OCI-M2 (cell line): Measurements from ENCODE around the gene KRT85.
"Not testable (repeated sequence)": the region's sequence is repeated elsewhere in the genome, so short reads cannot be mapped to it uniquely, and the experiment has no call there.

Experiments used
- DNase-seq: peaks from one replicate; lab custom pipeline; 2025; ENCODE audit not compliant: unreplicated experiment; lab: John Stamatoyannopoulos, UW

KRT85 gene

DNA sequence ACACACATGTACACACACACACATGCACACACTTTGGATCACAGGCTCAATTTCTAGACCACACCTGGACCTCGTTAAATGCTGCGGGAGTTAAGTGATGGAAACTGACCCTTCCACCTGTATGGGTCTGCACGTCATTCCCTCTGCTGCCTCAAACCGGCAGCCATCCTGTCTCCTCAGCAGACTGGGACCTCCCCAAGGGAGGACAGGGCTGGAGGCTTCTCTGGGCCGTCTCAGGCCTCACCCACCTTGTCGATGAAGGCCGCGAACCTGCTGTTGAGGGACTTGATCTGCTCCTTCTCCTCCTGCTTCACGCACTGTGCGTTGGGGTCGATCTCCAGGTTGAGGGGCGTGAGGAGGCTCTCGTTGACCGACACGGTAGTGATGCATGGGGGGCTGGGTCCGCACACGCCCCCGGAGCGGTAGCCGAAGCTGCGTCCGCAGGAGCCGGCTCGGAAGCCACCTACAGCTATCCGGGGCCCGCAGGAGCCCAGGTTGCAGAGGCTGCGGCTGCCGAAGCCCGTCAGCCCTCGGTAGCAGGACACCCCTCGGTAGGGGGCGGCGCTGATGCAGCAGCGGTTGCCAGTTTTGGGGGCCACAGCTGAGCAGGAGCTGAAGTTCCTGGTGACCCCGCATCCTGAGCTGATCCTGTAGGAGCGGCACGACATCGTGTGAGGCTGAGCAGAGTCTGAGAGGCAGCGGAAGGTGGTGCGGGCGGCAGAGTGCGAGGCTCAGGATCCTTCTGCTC lies at the start of gene KRT85:
Gene KRT85, minus strand, starts transcription at position 744 of the 748 bp plus-strand sequence. Its CDS starts 76 bp downstream, at position 668.
- DNase-seq: no peak

DNA sequence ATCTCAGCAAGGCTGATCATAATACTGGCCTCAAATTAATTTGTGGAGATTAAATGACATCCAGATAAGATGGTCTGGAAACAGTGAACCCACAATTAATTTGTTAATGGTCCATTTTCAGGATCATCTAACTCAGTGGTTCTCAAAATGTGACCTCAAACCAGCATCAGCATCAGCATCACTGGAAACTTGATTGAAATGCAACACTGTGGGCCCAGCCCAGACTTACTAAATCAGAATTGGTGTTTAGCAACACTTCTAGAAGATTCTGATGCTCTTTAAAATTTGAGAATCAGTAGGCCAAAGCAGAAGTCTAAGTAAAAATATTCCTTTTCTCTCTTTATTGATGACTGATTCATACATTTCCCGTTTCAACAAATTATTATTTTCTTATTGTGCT lies 49.5 kb upstream of the KRT85 start:
- no peak for DNase-seq

DNA sequence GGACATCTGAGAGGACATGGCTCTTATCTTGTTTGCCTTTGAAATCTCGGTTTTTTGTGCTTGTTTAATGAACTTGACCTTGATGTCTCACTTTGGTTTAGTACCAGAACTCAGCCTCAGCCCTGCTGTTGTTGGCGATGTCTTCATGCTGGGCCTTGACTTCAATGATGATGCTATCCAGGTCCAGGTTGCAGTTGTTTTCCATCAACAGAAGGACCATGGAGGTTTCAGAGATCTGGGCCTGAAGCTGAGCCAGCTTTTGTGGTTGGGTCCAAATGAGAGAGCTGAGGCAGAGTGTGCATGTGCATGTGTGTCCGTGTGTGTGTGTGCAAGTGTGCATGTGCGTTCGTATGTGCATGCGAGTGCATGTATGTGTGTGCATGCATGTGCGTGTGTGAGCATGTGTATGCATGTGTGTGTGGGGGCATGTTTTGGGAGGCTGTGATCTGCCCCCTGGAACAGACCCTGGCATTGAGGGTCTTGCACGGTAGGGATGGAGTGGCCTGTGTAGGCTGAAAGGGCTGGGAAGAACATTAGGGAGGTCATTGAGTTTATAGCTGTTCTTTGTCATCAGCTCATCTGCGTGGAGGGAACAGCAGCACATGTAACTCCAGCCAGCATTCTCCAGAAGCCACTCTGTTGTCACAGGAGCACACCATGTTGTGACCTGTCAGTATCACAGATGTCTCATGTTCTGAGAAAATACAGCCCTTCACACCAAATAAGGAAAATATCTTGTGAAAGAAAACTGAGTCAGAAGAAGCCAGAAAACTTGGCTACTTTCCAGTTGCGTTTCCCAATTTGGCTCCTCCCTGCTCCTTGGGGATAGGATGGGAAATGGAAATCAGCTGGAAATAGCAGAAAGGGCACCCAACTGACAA lies 48.8 kb upstream of the KRT85 start:
- DNase-seq: no peak

DNA sequence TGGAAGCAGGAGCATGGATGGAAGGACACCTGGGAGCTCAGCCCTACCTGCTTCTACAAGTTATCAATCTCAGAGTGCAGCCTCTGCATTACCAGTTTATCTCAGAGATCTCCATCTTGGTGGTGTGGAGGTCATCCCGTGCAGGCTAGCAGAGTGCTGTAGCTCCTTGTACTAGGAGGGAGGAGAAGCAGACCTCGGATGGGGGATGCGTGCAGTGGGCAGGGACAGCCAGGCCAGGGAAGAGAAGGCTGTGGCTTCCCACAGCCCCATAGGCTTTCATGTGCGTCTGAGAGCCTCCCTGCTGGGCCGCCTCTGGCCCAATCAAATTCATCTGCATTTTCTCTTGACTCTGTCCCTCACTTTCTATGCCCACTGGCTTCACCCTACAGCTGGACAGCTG lies 47.7 kb upstream of the KRT85 start:
- no peak for DNase-seq

DNA sequence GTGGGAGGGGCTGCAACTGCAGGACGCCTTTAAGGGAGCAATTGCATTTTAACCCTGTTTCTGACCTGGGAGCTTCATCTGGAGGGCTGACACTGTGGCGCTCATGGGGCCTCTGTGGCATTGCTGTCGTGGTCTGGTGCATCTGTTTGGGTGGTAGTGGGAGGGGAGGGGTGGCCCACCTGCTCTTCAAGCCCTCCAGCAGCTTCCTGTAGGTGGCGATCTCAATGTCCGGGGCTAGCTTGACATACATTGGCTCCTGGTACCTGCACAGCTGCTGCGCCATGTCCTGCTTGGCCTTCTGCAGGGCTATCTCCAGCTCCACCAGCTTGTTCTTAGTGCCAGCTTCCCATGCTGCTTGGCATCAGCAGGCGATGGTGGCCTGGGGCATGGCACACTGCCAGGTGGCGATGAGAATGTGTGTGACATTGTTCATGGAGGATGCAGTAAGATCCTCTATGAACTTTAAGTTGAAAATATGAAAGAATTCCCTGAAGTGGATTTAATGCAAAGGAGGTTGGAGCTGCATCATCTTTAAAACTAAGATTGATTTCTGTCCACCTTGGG lies 46.6 kb upstream of the KRT85 start:
- DNase-seq: no peak

DNA sequence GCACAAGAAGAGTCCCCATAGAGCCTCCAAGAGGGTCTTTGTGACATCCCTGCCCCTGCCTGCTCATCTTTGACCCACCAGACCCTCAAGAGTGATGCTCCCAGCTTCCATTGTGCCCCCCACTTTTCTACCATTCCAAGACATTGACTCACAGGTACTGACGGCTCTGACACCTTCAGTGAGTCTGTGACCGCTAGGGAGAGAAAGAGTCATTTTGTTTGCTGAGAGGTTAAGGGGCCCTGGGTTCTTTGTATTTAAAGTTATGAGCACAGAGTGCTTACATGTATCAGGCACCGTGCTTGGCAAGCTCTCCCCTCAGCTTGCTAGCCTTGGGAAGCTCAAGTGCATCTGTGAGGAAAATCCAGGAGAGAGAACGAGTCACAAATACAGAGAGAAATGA lies 45.9 kb upstream of the KRT85 start:
- no peak for DNase-seq

DNA sequence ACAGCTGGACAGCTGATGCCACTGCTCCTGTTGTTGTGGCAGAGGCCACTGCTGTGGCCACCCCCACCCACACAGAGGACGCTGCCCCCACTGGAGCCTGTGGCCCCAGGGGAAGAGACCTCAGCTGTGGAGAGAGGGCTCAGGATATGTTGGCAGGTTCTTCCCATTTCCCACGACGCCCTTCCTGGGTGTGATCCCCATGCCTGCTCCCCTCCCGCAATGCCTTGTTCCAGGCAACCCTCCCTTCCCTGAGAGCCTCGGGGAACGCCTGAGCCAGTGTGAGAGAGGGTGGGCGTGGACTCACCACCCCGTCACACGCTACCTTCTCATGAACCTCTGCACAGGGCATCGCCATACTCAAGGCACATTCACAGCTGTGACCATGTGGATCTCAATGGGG lies 44.5 kb upstream of the KRT85 start:
- no peak for DNase-seq

DNA sequence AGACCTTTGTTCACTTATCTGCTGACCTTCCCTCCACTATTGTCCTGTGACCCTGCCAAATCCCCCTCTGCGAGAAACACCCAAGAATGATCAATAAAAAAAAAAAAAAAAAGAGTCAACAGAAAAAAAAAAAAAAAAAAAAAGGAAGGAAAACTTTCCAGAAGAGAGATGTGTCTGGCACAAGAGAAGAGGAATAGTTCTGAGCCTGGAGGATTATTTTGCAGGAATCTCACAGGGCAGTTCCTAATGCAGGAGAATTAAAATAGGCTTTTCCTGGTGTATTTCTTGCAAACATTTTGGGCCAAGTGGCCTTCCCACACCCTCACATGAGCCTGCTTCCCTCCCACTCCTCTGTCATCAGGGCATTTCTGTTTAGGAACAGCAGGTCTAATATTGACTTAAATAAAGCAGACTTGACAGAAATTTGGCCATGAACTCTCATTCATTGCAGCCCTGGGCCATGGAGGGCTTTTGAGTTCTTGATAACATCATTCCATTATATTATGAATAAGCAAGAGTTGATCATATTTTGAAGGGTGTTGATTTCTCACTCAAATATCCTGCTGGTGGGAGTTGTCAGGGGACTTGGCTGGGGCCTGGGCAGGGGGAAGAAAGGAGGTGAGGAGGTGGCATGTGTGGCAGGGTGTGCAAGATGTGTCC lies 43.4 kb upstream of the KRT85 start:
- DNase-seq: not testable (repeated sequence)

DNA sequence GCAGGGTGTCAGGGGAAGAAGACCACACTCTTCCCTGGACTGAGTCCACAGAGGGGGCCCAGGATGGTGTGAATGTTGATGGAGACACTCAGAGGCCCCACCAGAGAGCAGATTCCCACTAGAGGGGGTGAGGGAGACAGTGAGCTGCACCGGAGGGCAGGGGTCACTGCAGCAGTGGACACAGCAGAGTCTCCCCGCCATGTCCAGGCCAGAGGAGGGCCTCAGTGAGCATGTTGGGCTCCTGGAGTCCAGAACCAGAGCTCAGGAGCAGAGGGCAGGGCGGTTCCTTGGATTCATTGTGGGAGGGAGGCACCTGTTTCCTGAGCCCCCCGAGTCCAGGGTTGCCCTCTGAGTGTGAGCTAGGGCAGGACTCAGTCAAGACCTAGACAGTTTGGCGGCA lies 40.6 kb upstream of the KRT85 start:
- no peak for DNase-seq

DNA sequence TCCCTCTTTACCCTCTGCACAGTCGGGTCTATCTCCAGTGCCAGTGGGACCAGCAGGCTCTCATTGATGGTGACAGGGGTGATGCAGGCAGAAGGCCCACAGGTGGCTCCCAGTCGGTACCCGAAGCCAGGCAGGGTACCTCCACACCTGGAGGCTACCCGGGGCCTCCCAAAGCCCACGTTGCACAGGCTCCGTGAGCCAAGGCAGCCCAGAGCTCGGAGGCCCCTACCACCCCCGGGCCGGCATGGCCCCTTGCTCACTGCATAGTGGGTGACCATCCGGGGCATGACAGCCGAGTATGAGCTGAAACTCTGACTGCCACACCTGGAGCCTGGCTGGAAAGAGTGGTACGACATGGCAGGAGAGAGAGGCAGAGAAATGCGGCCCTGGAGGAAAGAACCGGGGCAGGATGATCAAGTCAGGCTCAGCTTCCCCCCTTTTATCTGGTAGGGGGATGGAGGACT lies 38.7 kb upstream of the KRT85 start, which contains the start of gene KRT82:
Gene KRT82, minus strand, starts transcription at position 414 of the 464 bp plus-strand sequence. Its CDS starts 58 bp downstream, at position 356.
- no peak for DNase-seq

DNA sequence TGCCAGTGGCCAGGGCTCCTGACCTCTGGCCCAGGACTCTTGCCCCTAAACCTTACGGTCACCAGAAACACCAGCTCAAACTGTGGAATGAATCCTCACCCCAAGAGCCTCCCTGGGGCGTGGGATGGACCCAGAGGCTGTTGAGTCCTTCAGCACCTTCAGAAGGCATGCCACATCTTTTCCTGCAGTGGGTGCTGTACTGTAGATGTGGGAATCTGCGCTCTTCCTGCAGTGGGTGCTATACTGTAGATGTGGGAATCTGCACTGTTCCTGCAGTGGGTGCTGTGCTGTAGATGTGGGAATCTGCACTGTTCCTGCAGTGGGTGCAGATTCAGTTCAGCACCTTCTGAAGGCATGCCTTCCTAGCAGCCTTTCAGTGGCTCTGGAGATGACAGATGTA lies 37.7 kb upstream of the KRT85 start:
- DNase-seq: no peak

DNA sequence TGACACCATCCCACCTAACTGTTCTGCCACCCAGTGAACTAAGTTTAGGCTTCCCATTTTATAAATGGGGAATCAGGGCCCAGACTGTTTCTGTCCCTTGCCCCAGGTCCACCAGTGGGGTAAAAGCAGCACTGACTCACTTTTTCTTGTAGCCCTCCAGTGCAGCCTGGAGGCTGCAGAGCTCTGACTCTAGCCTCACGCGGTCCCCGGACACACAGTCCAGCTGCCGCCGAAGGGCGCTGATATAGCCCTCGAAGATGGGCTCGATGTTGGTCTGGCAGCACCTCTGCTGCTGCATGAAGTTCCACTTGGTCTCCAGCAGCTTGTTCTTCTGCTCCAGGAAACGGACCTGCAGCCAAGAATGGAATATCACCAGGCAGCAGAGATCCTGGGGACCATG lies 36.3 kb upstream of the KRT85 start:
- DNase-seq: no peak

DNA sequence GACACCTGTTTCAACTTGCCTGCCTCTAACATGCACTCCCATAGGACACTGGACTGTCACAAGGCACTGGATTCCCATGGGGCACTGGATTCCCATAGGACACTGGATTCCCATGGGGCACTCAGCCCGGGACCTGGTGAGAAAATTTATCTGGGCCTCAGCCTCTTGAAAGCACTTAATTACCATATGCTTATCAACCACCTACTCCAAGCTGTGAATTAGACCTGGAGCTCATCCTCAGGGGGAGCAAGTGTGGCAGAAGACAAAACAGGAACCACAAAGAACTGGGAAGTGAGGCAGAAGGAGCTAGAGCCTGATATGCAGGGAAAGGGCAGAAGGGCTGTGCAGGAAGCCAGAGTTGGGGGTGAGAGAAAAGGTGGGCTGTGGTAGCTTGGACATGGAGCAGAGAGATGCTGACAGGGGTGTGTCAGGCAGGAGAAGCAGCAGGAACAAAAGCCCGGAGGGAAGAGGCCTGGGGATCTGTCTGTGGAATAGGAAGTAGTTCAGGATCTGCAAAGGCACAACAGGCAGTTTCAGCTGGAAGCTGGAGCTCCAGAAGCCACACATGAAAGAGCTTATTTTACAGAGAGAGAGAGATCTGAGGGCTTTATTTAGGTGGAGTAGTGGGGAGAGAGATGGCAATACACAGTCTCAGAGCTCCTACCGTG lies 35.7 kb upstream of the KRT85 start:
- DNase-seq: no peak

DNA sequence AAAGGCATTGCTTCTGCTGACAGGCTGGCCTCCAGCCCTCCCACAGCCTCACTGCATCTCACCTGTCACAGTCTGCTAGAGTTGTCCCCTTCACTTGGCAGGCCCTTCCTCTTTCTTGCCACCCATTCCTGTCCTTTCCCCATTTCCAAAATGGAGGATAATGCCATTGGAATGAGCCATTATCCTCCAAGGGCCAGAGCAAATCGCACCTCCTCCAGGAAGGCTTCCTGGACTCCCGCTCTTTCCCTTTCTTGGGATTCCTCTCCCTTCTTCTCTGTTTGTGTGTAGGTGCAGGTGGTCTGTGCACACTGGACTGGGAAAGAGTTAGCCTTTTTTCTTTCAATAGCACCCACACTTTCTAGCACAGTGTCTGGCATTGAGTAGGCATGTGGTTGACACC lies 35.1 kb upstream of the KRT85 start:
- DNase-seq: no peak

DNA sequence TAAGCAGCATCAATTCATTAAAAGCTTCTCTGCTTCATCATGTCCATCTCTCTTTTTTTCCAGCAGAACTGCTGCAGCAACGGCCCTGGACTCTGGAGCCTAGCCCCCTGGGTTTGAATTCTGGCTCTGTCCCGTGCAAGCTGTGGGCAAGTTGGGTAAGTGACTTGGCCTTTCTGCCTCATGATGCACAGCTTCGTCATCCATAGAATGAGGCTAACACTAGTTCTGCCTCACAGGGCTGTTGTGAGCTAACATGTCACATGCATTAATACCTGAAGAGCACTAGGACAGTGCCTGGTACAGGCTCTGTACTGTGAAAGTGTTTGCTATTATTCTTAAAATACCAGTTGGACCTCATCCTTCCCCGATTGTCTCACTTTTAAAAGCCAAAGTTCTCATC lies 34.6 kb upstream of the KRT85 start:
- no peak for DNase-seq

DNA sequence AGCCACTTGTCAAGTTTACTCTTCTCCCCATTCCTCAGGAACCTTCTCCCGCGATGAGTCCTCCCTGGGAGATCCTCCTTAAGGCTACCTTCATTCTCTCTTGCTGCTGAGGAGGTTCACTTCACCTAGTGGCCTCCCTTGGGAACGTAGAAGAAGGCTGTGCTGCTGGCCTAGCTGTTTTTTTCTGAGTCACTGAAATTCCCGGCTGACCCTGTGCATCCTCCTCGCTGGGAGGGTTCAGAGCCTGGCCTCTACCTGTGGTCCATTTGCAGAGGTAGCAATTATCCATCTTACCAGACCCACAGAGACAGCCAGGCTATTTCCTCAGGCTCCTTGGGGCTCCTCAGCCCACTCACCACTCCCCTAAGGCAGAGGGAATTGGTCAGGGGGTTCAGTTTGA lies 34.2 kb upstream of the KRT85 start:
- DNase-seq: no peak

DNA sequence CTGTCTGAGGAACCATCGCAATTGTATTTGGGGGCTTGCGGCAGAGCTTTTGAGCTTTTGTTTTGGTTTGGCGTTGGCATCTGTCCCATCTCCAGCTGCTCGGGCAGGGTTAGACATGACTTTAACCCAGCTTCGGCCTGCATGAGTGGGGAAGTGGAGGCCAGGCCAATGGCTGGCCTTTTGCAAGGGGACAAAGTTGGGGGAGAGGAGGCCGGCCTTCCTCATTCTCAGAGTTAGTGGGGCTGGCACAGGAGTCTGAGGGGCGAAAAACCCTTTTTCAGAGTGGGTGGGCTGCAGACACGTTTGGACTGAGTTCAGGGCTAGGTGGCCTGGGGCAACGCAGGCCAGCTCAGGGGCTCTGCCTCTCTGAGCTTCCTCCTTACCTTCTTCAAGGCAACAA lies 33.6 kb upstream of the KRT85 start:
- DNase-seq: no peak

DNA sequence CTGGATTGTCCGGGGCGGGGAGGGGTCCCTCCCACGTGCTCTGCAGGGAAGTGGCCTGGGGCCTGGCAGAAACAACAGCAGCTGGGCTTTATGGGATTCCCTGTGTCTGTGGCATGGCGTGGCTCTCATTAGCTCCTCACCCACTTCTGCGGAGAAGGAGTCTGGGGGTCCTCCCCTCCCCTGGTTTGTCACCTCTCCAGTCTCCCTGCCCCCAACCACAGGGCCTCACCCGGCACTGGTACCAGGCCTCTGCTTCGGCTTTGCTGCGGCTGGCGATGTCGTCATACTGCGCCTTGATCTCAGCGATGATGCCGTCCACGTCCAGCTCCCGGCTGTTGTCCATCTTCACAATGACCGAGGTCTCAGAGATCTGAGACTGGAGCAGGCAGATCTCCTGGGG lies 32.5 kb upstream of the KRT85 start:
- DNase-seq: no peak

DNA sequence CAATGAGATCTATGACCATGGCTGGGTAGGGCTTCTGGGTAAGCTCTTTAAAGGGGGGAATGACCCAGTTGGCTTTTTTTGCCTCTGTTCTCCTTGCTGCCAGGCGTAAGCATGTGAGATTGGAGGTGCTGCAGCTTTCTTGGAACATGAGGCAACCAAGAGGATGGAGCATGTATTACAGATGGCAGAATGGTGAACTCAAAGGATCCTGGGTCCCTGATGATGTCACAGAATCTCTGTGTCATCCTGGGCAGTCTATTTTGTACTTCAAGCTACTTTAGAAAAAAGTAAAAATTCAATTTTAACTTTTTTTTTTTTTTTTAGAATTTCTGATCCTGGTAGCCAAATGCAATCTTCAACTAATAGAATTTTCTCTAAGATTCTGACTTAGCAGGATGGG lies 30.9 kb upstream of the KRT85 start:
- DNase-seq: no peak

DNA sequence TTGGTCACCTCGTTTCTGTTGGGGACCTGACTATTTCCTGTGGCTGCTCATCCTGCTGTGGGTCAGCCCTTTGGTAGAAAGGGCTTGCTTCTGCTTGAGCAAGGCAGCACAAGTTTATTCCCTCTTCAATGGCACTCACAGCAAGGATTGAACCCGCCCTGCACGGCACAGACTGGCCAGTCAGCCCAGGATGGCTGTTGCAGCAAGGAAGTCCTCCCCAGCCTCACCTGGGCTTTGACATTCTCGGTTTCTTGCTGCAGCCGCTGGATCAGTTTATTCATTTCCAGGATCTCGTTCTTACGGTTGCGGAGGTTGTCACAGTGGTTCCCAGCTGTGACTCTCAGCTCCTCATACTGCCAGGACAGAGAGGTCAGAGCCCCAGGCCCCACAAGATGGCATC lies 29.4 kb upstream of the KRT85 start:
- DNase-seq: no peak
